Activated T-cell treated with anti-CD3 and anti-CD28 coated beads, Interleukin-2, amount 50 U/mL, for 1 hour (primary cell): ENCODE data around the gene PNPLA1.

Experiments used
- DNase-seq: peaks from one replicate; pipeline ENCODE4 v3.0.0-alpha.2; 2020

Gene PNPLA1

GRCh38 chr6:36269834-36270705, at the start of gene PNPLA1:
PNPLA1 (plus strand) TSS chr6:36270060; CDS start chr6:36270460, 400 bp downstream.
- DNase-seq = no peak

GRCh38 chr6:36220226-36220625, 49.6 kb upstream of the PNPLA1 start:
- no peak for DNase-seq

- no peak for DNase-seq
Measured at GRCh38 chr6:36221674-36222073, 48.2 kb upstream of the PNPLA1 start.

GRCh38 chr6:36222924-36223323, 46.9 kb upstream of the PNPLA1 start:
- no peak for DNase-seq

- no peak for DNase-seq
Measured at GRCh38 chr6:36223706-36224105, 46.2 kb upstream of the PNPLA1 start.

GRCh38 chr6:36224918-36225461, 44.9 kb upstream of the PNPLA1 start:
- no peak for DNase-seq

GRCh38 chr6:36226438-36227047, 43.3 kb upstream of the PNPLA1 start:
- DNase-seq = no peak

GRCh38 chr6:36227379-36228228, 42.3 kb upstream of the PNPLA1 start:
- no peak for DNase-seq

GRCh38 chr6:36229223-36229622, 40.6 kb upstream of the PNPLA1 start:
- no peak for DNase-seq

GRCh38 chr6:36230371-36230770, 39.5 kb upstream of the PNPLA1 start:
- DNase-seq = no peak

- no peak for DNase-seq
Measured at GRCh38 chr6:36232172-36232571, 37.7 kb upstream of the PNPLA1 start.

- DNase-seq = no peak
Measured at GRCh38 chr6:36235309-36235708, 34.6 kb upstream of the PNPLA1 start.

- no peak for DNase-seq
Measured at GRCh38 chr6:36235862-36236261, 34.0 kb upstream of the PNPLA1 start.

- no peak for DNase-seq
Measured at GRCh38 chr6:36239774-36240173, 30.1 kb upstream of the PNPLA1 start.

GRCh38 chr6:36241728-36242127, 28.1 kb upstream of the PNPLA1 start:
- DNase-seq = no peak

GRCh38 chr6:36242161-36242560, 27.7 kb upstream of the PNPLA1 start:
- no peak for DNase-seq

GRCh38 chr6:36242626-36243025, 27.2 kb upstream of the PNPLA1 start:
- no peak for DNase-seq

- no peak for DNase-seq
Measured at GRCh38 chr6:36243562-36244212, 26.2 kb upstream of the PNPLA1 start.

- DNase-seq = no peak
Measured at GRCh38 chr6:36244641-36245280, 25.1 kb upstream of the PNPLA1 start.

GRCh38 chr6:36245572-36246061, 24.2 kb upstream of the PNPLA1 start:
- peak; percentile 24 for DNase-seq

GRCh38 chr6:36246506-36247268, 23.2 kb upstream of the PNPLA1 start:
- no peak for DNase-seq
